Mononuclear cell (primary cell): ENCODE measurements around the gene CD8B. TPM values are rescaled to one million over a fixed set of nuclear protein-coding genes. Genes with fewer than 3 reads are reported as not detected.
"Not testable (repeated sequence)": the region's sequence is repeated elsewhere in the genome, so short reads cannot be mapped to it uniquely, and the experiment has no call there.

ENCODE experiments used
- H3K27me3 ChIP-seq: 2 replicates; pipeline ENCODE4 v1.6.0; 2011; ENCODE audit warnings: low read length, control low read depth; ENCODE audit not compliant: insufficient read depth
- H3K4me1 ChIP-seq: 2 replicates; pipeline ENCODE4 v1.5.1; 2011; ENCODE audit warnings: mild to moderate bottlenecking, low read length, control low read depth; ENCODE audit not compliant: insufficient read depth
- H3K4me3 ChIP-seq: 2 replicates; pipeline ENCODE4 v1.5.1; 2011; ENCODE audit warnings: mild to moderate bottlenecking, low read length, moderate library complexity
- H3K9me3 ChIP-seq: 2 replicates; pipeline ENCODE4 v1.5.1; 2011; ENCODE audit warnings: low read depth, mild to moderate bottlenecking, control low read depth, low read length
- total RNA-seq: library from RNA; depleted of rRNA; stranded (reverse); fragments of >200 nt; gene quantifications from one replicate; pipeline ENCODE4 v1.2.3, GENCODE V29; 2012

The CD8B gene
- total RNA-seq: 41.9 TPM

- H3K4me3 ChIP-seq: peak within 1 kb of the TSS; percentile 1
- H3K9me3 ChIP-seq, H3K27me3 ChIP-seq, H3K4me1 ChIP-seq: not testable (repeated sequence)
These were observed at the start of gene CD8B for GRCh38 chr2:86861628-86862379. TSS of gene CD8B (minus strand) at chr2:86861886. CDS start at chr2:86861865, 21 bp downstream.

GRCh38 chr2:86905868-86906267 is 44.2 kb upstream of the CD8B start:
- not testable (repeated sequence) for H3K4me3 ChIP-seq, H3K27me3 ChIP-seq

GRCh38 chr2:86900687-86901086 is 39.0 kb upstream of the CD8B start:
- H3K4me1 ChIP-seq: not testable (repeated sequence)

More at GRCh38 chr2:86905868-86906267, 44.2 kb upstream of the CD8B start:
- not testable (repeated sequence) for H3K9me3 ChIP-seq, H3K4me1 ChIP-seq

GRCh38 chr2:86886026-86886425 is 24.3 kb upstream of the CD8B start:
- not testable (repeated sequence) for H3K4me3 ChIP-seq, H3K9me3 ChIP-seq, H3K27me3 ChIP-seq, H3K4me1 ChIP-seq

More at GRCh38 chr2:86900687-86901086, 39.0 kb upstream of the CD8B start:
- H3K9me3 ChIP-seq, H3K27me3 ChIP-seq, H3K4me3 ChIP-seq: not testable (repeated sequence)

- not testable (repeated sequence) for H3K27me3 ChIP-seq, H3K4me3 ChIP-seq, H3K9me3 ChIP-seq, H3K4me1 ChIP-seq
These were observed 21.2 kb upstream of the CD8B start for GRCh38 chr2:86882865-86883264.

- H3K4me1 ChIP-seq, H3K9me3 ChIP-seq, H3K27me3 ChIP-seq, H3K4me3 ChIP-seq: not testable (repeated sequence)
These were observed 20.5 kb upstream of the CD8B start for GRCh38 chr2:86882118-86882665.

GRCh38 chr2:86878986-86879385 is 17.3 kb upstream of the CD8B start:
- H3K4me3 ChIP-seq, H3K27me3 ChIP-seq, H3K4me1 ChIP-seq, H3K9me3 ChIP-seq: not testable (repeated sequence)

- not testable (repeated sequence) for H3K4me3 ChIP-seq, H3K4me1 ChIP-seq, H3K27me3 ChIP-seq
These were observed 9.3 kb upstream of the CD8B start for GRCh38 chr2:86870941-86871340.

GRCh38 chr2:86868895-86869468 is 7.3 kb upstream of the CD8B start:
- H3K9me3 ChIP-seq, H3K4me1 ChIP-seq, H3K27me3 ChIP-seq, H3K4me3 ChIP-seq: not testable (repeated sequence)

More at GRCh38 chr2:86870941-86871340, 9.3 kb upstream of the CD8B start:
- H3K9me3 ChIP-seq: not testable (repeated sequence)

GRCh38 chr2:86862380-86862703 is 656 bp upstream of the CD8B start:
- not testable (repeated sequence) for H3K4me1 ChIP-seq, H3K4me3 ChIP-seq, H3K9me3 ChIP-seq, H3K27me3 ChIP-seq

GRCh38 chr2:86861175-86861574 is 511 bp downstream of the CD8B start:
- H3K9me3 ChIP-seq, H3K27me3 ChIP-seq, H3K4me1 ChIP-seq: not testable (repeated sequence)
- peak overlapping the region; percentile 1 for H3K4me3 ChIP-seq

GRCh38 chr2:86860573-86860972 is 1.1 kb downstream of the CD8B start:
- not testable (repeated sequence) for H3K4me3 ChIP-seq, H3K9me3 ChIP-seq, H3K27me3 ChIP-seq, H3K4me1 ChIP-seq

- not testable (repeated sequence) for H3K27me3 ChIP-seq, H3K4me3 ChIP-seq, H3K9me3 ChIP-seq, H3K4me1 ChIP-seq
These were observed 4.0 kb downstream of the CD8B start for GRCh38 chr2:86857688-86858087.

- not testable (repeated sequence) for H3K27me3 ChIP-seq, H3K4me3 ChIP-seq, H3K9me3 ChIP-seq, H3K4me1 ChIP-seq
These were observed 5.2 kb downstream of the CD8B start for GRCh38 chr2:86856498-86856897.

- not testable (repeated sequence) for H3K4me1 ChIP-seq, H3K9me3 ChIP-seq, H3K4me3 ChIP-seq, H3K27me3 ChIP-seq
These were observed 5.7 kb downstream of the CD8B start for GRCh38 chr2:86855981-86856380.

- not testable (repeated sequence) for H3K27me3 ChIP-seq, H3K4me1 ChIP-seq, H3K9me3 ChIP-seq, H3K4me3 ChIP-seq
These were observed 10.1 kb downstream of the CD8B start for GRCh38 chr2:86851581-86851980.
